Astrocyte of the cerebellum (primary cell): ENCODE data around the gene FAM120B.
A peak's percentile ranks its signal among the peaks of the same experiment; 100 is the strongest.

ENCODE experiments used
- DNase-seq: peaks from one replicate; pipeline ENCODE4 v3.0.0-alpha.2; 2011; ENCODE audit warnings: low read depth
- H3K4me3 ChIP-seq: 2 replicates; pipeline ENCODE4 v1.5.1; 2011; ENCODE audit warnings: mild to moderate bottlenecking, low read depth, low read length, moderate library complexity
- CTCF ChIP-seq: IDR thresholded peaks from 2 replicates; pipeline ENCODE4 v1.5.1; 2012; ENCODE audit warnings: low read length, low read depth, moderate library complexity, mild to moderate bottlenecking; ENCODE audit errors: missing control alignments
- in situ Hi-C: cut with HindIII; loops from 2 replicates; pipeline ENCODE4 v1.10.0; 2017; ENCODE audit warnings: low sequenced_read_pairs

FAM120B gene

GRCh38 chr6:170277893-170278742 is 28.4 kb upstream of the FAM120B start:
- H3K4me3 ChIP-seq: no peak overlapping the region
- in situ Hi-C loops: no loop called here
- no peak for TF ChIP-seq CTCF

GRCh38 chr6:170278743-170279094 is 27.8 kb upstream of the FAM120B start:
- in situ Hi-C loops: no loop called here
- no peak for TF ChIP-seq CTCF
- DNase-seq: no peak
- no peak overlapping the region for H3K4me3 ChIP-seq

More at GRCh38 chr6:170277893-170278742, 28.4 kb upstream of the FAM120B start:
- no peak for DNase-seq

- TF ChIP-seq CTCF: no peak
- no peak overlapping the region for H3K4me3 ChIP-seq
- in situ Hi-C loops: no loop called here
- DNase-seq: no peak
Observed at GRCh38 chr6:170279426-170279825, 27.1 kb upstream of the FAM120B start.

GRCh38 chr6:170279977-170280688 is 26.4 kb upstream of the FAM120B start:
- TF ChIP-seq CTCF: no peak
- H3K4me3 ChIP-seq: peak overlapping the region; percentile 7
- DNase-seq: no peak
- in situ Hi-C loops: no loop called here

DNA sequence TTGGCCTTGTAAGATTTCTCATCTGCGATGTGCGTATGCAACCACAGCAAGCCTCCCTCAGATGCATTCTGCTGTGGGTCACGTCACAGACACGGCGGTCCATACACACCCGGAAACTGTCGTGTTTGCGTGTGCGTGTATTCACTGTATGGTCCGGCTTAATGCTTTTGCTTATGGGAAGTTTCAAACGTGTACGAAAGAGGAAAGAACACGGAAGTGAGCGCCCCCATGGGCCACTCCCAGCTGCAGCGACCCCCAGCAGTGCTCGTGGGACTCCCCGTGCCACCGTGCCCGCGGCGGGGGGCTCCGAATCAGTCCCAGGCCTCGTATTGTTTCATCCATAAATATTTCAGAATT is 25.9 kb upstream of the FAM120B start:
- in situ Hi-C loops: no loop called here
- TF ChIP-seq CTCF: no peak
- peak overlapping the region; percentile 7 for H3K4me3 ChIP-seq
- DNase-seq: no peak

GRCh38 chr6:170281331-170282292 is 24.9 kb upstream of the FAM120B start:
- in situ Hi-C loops: no loop called here
- DNase-seq: no peak
- H3K4me3 ChIP-seq: no peak overlapping the region
- TF ChIP-seq CTCF: no peak
